H54 (cell line): ENCODE measurements around the gene TBX1.

Experiments
- DNase-seq: peaks from one replicate; pipeline ENCODE4 v3.0.0; 2011; ENCODE audit warnings: low spot score, mixed read lengths; ENCODE audit not compliant: insufficient read length
- FAIRE-seq: peaks from 3 replicates; lab custom pipeline; 2011; peaks lifted over from hg19 to GRCh38; lab: Jason Lieb, UNC
- POLR2A ChIP-seq: IDR thresholded peaks from 2 replicates; pipeline ENCODE4 v1.6.1; 2011; ENCODE audit warnings: low read depth, mild to moderate bottlenecking, low read length

Gene TBX1

DNA sequence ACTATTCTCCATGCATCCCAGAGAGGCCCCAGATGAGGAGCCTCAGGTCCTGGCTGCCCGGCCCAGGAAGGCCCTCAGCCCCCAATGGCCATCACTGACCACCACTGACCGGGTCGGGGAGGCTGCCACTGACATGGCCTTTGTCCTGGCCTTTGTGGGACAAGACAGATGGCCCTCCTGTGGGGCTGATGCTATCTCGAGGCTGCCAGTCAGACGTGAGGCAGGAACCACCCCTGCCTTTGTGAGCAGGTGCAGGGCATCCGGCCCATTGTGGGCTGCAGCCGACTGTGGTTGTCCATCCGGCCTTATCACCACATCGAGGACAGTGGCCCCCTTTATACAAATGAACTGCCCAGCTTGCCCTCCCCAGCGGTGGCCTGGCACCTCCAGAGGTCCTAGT lies 31.7 kb upstream of the TBX1 start:
- DNase-seq (no peak), FAIRE-seq (no peak)
- TF ChIP-seq POLR2A, result no peak

DNA sequence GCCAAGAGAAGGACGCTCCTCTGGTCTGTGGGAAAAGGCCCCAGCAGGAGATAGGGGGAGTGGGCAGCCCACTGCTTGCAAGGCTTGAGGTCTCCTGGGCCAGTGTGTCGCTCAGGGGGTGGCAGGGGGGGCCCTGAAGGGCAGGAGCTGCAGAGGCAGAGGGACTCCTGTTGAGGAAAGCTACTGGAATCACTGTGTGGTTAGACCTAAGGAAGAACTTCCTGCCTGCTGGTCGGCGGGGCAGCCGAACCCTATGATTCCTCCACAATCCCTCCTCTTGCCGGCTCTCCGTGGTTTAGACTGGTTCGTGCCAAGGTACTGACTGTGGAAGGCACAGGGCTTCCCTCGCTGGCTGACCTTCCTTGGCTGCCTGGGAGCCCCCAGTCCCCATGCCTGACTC lies 31.1 kb upstream of the TBX1 start:
- DNase-seq, result no peak
- TF ChIP-seq POLR2A, result no peak
- FAIRE-seq, result no peak

DNA sequence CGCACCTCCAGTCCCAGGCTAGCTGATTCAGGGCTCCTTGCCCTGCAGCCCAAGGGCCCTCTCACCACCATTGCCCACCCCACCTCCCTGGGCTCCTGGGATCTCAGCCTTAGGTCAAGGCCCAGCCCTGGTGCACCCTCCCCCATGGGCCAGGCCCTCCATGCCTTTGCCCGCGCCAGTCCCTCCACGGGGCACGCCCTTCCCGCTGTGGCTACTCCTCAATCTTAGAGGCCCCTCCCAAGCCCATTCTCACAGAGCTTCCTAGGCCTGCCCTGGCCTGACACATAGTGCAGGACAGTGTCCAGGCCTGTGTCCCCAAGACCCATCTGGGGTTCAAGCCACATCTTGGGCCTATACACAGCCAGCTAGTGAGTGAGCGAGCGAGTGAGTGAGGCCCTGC lies 30.4 kb upstream of the TBX1 start:
- no peak for FAIRE-seq

DNA sequence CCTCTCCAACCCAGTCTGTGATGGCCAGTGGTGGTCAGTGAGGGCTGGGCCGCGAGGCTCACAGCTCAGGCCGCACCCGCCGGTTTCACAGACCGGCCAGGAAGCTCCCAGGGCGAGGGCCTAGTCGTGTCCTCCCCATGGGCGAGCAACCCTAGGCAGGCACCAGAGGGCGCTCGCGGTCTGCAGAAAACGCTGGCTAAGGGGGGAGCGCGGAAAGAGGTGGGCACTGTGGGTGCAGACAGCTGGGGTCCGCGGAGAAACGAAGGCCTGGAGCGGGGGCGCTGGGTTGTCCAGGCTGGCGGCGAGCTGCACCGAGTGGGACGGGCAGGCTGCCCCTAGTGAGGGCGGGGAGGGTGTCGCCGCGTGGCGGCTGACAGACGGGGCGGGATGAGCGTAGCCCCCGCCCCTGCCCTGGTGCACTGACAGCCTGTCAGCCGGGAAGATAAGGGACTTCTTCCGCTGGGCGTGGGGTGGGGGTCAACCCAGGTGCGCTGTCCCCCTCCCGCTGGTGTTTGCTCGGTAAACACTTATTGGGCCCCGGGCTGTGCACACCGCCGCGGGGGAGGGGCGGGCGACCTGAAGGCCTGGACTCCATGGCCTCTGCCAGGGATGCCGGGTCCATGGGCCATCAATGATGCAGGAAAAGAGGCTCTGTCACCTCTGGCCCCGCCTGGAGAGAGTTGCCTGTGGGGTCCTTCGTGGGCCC lies 29.8 kb upstream of the TBX1 start:
- no peak for TF ChIP-seq POLR2A
- no peak for FAIRE-seq
- DNase-seq, result peak; percentile 89

More for the DNA sequence above, 30.4 kb upstream of the TBX1 start:
- DNase-seq, result no peak
- TF ChIP-seq POLR2A, result no peak

DNA sequence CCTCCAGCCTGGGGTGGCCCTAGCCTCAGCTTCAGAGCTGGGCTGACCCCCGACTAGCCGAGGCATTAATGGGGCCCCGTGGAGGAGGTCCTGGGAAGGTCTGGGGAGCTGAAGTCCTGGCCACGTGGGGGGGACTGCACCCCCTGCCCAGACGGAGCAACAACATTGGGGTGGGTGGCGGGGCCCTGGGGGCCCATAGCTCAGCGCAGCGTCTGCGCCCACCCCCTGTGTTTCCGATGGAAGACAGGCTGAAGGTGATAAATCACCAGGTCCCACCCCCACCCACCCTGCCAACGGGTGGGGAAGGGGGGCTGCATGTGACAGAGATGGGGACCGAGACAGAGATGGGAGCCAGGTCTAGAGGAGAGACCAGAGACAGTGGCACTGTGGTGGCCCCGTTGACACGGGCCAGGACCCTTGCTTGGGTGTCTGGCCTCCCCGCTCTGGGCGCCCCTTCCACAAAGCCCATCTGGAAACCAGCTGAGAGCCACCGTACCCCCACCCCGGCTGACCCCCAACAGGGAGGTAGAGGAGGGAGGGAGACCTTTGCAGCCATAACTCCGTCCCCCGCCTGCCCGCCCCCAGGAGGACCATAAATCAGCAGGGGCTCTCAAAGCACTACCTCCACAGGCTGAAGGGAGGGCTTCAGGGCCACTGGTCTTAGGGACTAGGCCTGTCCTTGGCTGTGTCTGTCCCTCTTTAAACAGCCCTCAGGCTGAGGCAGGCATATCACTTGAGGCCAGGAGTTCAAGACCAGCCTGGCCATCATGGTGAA lies 29.0 kb upstream of the TBX1 start:
- DNase-seq (no peak), FAIRE-seq (no peak)
- no peak for TF ChIP-seq POLR2A

DNA sequence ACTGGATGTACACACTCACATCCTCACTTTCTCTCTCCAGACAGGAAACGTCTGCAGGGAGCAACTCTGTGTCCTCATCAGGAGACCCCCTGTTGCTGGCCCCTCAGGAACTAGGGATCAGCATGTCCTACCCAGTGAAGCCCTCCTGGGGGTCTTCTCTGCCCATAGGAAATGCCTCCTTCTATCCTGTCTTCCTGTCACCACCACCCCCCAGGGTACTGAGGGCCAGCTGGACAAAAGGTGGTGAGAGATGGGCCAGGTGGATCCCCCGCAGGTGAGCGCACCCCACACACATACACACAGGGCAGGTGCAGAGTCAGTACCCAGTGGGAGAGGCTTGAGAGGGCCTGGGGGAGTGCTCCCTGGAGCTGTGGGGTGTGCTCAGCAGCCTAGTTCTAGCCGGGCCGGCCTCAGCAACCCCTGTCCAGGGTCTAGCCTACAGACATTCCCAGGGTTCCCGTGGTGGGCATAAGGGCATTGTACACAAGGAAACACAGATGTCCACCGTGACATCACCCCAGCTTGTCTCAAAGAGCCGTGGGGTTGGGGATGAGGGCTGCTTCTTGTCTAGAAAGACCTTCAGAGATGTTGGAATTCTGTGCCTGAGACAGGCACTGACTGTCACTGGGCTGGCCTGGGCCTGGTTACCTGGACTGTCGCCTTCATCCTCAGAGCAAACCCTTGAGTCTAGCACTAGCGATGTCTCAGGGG lies 28.0 kb upstream of the TBX1 start:
- DNase-seq (no peak), FAIRE-seq (no peak)
- no peak for TF ChIP-seq POLR2A

DNA sequence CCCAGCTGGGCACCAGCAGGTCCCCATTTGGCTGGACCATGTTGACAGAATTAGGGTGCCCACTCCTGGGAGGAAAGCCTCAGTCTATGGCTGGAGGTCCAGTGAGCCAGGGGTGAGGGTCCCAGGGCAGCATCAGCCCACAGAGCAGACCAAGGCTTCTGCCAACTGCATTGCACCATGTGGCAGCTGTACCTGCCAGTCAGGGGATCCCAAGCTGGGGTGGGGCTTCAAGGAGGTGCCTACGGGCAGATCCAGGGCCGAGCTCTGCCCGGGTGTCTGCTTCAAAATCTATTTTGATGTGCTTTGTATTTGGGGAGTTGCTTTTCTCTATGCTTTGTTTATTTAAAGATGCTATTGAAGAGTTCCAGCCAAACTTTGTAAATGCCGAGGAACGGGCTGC lies 26.8 kb upstream of the TBX1 start:
- DNase-seq, result no peak
- TF ChIP-seq POLR2A, result no peak
- FAIRE-seq, result no peak

DNA sequence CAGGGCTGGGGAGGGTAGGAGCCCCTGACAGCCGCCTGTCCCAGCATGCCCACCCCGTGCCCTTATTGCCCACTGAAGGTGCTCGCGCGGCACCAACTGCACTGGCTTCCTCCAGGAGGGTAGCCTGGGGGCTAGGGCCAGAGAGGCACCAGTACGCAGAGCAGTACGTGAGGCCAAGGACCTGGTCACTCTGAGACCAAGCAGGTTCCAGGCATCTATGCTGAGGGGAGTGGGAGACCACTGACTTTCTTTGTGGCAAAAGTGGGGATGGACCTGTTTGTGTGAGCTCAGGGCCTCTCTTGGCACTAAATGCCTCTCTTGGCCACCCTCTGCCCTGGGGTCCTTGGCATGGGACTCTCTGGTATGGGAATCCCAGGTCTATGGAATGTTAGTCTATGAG lies 26.4 kb upstream of the TBX1 start:
- FAIRE-seq, result no peak
- no peak for TF ChIP-seq POLR2A
- no peak for DNase-seq

DNA sequence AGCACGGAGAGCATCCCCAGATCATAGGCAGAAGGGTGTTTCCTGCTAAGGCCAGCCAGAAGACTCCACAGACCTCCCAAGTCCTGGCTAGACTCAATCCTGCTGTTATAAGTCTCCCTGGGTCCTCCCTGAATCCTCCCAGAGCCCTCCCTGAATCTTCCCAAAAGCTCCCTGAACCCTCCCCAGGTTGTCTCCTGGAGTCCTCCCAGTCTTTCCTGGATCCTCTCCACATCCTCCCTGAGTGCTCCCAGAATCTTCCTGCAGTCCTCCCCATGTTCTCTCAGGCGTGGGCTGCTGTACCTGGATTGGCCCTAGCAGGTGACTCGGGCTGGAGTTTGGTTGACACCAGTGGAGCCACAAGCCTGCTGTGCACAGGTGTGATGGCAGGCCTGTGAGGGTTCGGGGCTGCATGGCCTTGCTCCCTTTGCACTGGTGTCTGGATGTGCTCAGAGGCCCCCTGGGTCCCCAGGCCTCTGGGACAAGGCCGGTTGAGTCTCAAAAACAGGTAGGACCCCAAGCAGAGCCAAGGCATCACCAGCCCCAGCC lies 25.7 kb upstream of the TBX1 start:
- TF ChIP-seq POLR2A, result no peak
- FAIRE-seq (no peak), DNase-seq (no peak)

DNA sequence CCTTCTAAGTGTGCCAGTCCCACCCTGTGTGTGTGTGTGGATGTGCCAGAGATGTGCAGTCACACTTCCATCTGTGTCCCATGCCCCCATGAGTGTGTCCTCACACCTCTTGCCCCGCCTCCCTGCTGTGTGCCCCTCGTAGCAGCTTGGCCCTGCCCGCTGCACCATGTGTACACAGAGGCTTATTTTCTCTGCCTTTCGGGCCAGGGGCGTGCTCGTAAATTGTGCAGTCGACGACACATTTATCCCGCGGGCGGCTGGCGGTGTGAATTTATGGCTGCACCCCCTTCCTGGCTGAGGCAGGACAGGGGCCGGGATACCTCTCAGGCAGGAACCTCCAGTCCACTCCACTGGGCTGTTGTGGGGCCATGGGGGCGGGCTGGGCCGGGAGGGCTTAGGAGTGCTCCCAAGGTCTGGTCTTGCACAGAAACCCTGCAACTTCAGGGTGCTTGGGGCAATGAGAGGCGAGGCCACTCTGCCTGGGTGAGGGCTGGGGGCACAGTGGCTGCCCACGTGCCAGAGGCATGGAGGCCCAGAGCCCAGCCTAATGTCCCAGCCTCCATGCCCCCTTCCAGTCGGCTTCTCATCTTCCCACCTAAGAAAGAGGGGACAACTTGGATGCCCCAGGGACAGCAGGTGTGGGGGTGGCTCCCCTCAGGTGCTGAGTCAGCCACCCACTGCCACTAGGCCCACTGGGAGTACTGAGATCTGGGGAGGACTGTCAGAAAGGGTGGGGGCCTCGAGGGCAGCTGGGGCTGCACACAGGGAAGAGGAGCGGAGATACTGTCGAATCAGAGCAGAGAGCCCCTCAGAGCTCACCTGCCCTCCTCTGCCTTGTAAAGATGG lies 24.7 kb upstream of the TBX1 start:
- no peak for FAIRE-seq
- TF ChIP-seq POLR2A, result no peak
- no peak for DNase-seq

DNA sequence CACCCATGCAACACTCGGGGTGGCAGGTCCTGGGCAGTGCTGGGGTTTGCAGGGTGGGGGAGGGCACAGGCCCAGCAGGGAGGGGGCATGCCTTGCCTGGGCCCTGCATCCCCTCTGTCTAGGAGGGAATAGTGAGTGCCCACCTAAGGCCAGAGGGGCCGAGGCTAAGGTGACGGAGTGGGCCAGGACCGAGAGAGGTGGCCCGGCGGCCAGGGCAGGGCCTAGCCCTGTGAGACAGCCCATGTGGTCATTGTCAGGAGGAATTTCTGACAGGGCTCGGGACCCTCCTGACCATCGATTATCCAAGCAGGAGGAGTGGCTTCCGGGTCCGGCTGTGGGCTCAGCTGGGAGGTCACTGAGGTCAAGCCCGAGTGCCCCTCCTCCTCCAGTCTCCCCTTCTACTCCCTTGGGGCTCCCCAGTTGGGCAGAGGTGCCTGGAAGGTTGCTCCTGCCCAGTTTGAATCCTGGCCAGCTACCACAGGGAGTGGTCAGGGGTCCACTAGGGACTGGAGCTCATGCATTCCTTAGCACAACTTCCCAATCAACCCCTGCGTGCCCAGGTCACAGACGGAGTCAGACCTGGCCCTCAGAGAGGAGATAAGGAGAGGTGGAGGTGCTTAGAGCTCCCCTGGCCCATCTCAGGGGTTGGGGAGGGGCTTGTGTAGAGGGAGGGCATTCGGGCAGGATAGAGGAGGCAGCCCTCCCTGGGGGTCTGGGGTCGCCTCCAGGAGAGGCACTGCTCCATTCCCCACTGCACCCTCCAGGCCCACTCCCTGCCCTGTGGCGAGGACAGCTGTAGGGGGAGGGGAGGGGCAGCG lies 22.5 kb upstream of the TBX1 start:
- no peak for TF ChIP-seq POLR2A
- no peak for DNase-seq
- no peak for FAIRE-seq

DNA sequence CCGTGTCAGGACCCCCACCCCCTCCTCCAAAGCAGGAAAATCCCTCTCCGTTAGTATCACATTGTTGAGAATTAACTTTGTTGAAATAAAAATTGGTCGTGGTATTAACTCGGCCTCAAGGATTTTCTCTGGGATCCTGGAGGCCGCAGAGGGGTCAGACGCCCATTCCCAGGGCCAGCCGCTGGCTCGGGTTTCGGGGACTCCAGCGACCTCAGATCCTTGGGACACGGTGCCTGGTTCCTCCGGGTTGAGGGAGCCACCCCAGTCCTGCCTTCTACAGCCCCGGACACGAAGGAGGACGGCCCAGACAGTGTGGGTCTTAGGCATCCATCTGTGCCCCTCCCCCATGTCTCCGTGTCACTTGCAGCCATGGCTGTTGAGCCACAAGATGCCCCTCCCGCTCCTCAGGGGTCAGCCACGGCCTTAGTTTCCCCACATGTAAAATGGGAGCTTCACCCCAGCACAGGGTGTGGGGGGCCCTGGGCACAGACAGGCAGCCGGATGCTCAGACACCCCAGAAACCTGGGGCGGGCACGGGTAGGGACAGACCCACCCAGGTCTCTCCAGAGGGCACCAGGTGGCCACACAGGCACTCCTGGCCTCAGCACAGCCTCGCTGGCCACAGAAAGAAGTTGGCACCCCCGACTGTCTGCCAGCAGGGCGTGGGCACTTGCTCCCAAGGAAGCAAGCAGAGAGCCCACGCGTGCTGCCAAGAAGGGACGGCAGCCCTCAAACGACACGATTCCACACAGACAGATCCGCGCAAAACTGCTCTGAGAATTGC lies 21.7 kb upstream of the TBX1 start:
- no peak for TF ChIP-seq POLR2A
- DNase-seq, result no peak
- no peak for FAIRE-seq
